Measurements from ENCODE around the gene IRAG1.

The IRAG1 gene

GRCh38 chr11:10693509-10694081 lies at the start of gene IRAG1:
Gene IRAG1 (minus strand): TSS chr11:10693755. CDS start chr11:10693602, 153 bp downstream.
- FAIRE-seq (no peak), DNase-seq (ENCODE audit: low spot score) (no peak)

- FAIRE-seq (peak; percentile 84), DNase-seq (ENCODE audit: low spot score) (peak; percentile 57)
These were observed 49.1 kb upstream of the IRAG1 start for GRCh38 chr11:10742460-10743208.

GRCh38 chr11:10735481-10736475 lies 42.2 kb upstream of the IRAG1 start:
- DNase-seq (ENCODE audit: low spot score) = peak; percentile 73
- FAIRE-seq = no peak

GRCh38 chr11:10731064-10731680 lies 37.6 kb upstream of the IRAG1 start:
- no peak for FAIRE-seq

GRCh38 chr11:10730151-10730550 lies 36.6 kb upstream of the IRAG1 start:
- DNase-seq (ENCODE audit: low spot score) = no peak
- no peak for FAIRE-seq

More at GRCh38 chr11:10731064-10731680, 37.6 kb upstream of the IRAG1 start:
- DNase-seq (ENCODE audit: low spot score) = no peak

GRCh38 chr11:10728789-10729472 lies 35.4 kb upstream of the IRAG1 start:
- FAIRE-seq = no peak
- DNase-seq (ENCODE audit: low spot score) = no peak

GRCh38 chr11:10728154-10728553 lies 34.6 kb upstream of the IRAG1 start:
- DNase-seq (ENCODE audit: low spot score) = no peak
- no peak for FAIRE-seq

- DNase-seq (ENCODE audit: low spot score) (no peak), FAIRE-seq (no peak)
These were observed 33.7 kb upstream of the IRAG1 start for GRCh38 chr11:10727146-10727851.

GRCh38 chr11:10725907-10726253 lies 32.3 kb upstream of the IRAG1 start:
- FAIRE-seq (no peak), DNase-seq (ENCODE audit: low spot score) (no peak)

- FAIRE-seq (peak; percentile 94), DNase-seq (ENCODE audit: low spot score) (peak; percentile 83)
These were observed 31.8 kb upstream of the IRAG1 start for GRCh38 chr11:10725114-10725906.

- FAIRE-seq = no peak
- DNase-seq (ENCODE audit: low spot score) = no peak
These were observed 28.8 kb upstream of the IRAG1 start for GRCh38 chr11:10722307-10722706.

- DNase-seq (ENCODE audit: low spot score) (no peak), FAIRE-seq (no peak)
These were observed 27.4 kb upstream of the IRAG1 start for GRCh38 chr11:10720881-10721376.

GRCh38 chr11:10719616-10720015 lies 26.1 kb upstream of the IRAG1 start:
- no peak for DNase-seq (ENCODE audit: low spot score)
- no peak for FAIRE-seq

GRCh38 chr11:10716543-10717259 lies 23.1 kb upstream of the IRAG1 start:
- FAIRE-seq (no peak), DNase-seq (ENCODE audit: low spot score) (no peak)

GRCh38 chr11:10716122-10716521 lies 22.6 kb upstream of the IRAG1 start:
- FAIRE-seq = no peak
- no peak for DNase-seq (ENCODE audit: low spot score)

GRCh38 chr11:10715571-10715970 lies 22.0 kb upstream of the IRAG1 start:
- DNase-seq (ENCODE audit: low spot score) (no peak), FAIRE-seq (no peak)

- no peak for DNase-seq (ENCODE audit: low spot score)
These were observed 15.9 kb upstream of the IRAG1 start for GRCh38 chr11:10709299-10710086.

GRCh38 chr11:10708131-10708530 lies 14.6 kb upstream of the IRAG1 start:
- FAIRE-seq (no peak), DNase-seq (ENCODE audit: low spot score) (no peak)

More at GRCh38 chr11:10709299-10710086, 15.9 kb upstream of the IRAG1 start:
- FAIRE-seq = no peak
